Thoracic aorta (tissue), 2 donors: ENCODE results near the gene AMZ1. TPM values are rescaled to one million over a fixed set of nuclear protein-coding genes. Genes with fewer than 3 reads are reported as not detected.
A peak's percentile ranks its signal among the peaks of the same experiment; 100 is the strongest.

Experiments used
- ATAC-seq: fragments of 150-250 bp; one replicate; pipeline ENCODE4 v1.8.0; 2017; ENCODE audit warnings: low read depth; ENCODE audit not compliant: insufficient number of reproducible peaks, low FRiP score
- DNase-seq: peaks from one replicate; pipeline ENCODE4 v3.0.0-alpha.2; 2020; ENCODE audit warnings: low spot score
- H3K27ac ChIP-seq, 2 donors: fragments of 200-600 bp; sonication (generic); 1 replicate in 1 of 2; 2 replicates in 1 of 2; pipeline ENCODE4 v1.5.1; 2016; ENCODE audit warnings: mild to moderate bottlenecking in 2 of 2, moderate library complexity in 2 of 2
- H3K27me3 ChIP-seq: fragments of 200-600 bp; sonication (generic); replicated peaks from 2 replicates; pipeline ENCODE4 v1.6.0; 2016; ENCODE audit warnings: mild to moderate bottlenecking; ENCODE audit not compliant: insufficient read depth
- H3K36me3 ChIP-seq: fragments of 200-600 bp; sonication (generic); one replicate; pipeline ENCODE4 v1.5.1; 2016
- H3K4me1 ChIP-seq, 2 donors: fragments of 200-600 bp; sonication (generic); 1 replicate in 1 of 2; 2 replicates in 1 of 2; pipeline versions ENCODE4 v1.5.1 to v1.6.0; 2016; ENCODE audit warnings: low read depth in 2 of 2, mild to moderate bottlenecking in 1 of 2; ENCODE audit not compliant: control insufficient read depth in 1 of 2
- H3K4me3 ChIP-seq: fragments of 200-600 bp; sonication (generic); 2 replicates; pipeline ENCODE4 v1.5.1; 2016; ENCODE audit warnings: mild to moderate bottlenecking
- H3K9me3 ChIP-seq: fragments of 200-600 bp; sonication (generic); 2 replicates; pipeline ENCODE4 v1.5.1; 2016
- CTCF ChIP-seq: fragments of 200-600 bp; sonication (generic); IDR thresholded peaks from one replicate; pipeline ENCODE4 v1.5.1; 2019; ENCODE audit warnings: antibody characterized with exemption
- total RNA-seq, 2 donors: library from RNA; depleted of rRNA; stranded (reverse); fragments of >200 nt; gene quantifications; one replicate each; pipeline versions ENCODE4 v1.1.0 to v1.2.3, GENCODE V29; 2016

Gene AMZ1
- total RNA-seq, 2 donors from 2014 or later: 1.4 to 3.7 TPM

GRCh38 chr7:2754086-2754485, 66.1 kb downstream of the AMZ1 start:
- no peaks in the 10 kb centered on the region for H3K36me3 ChIP-seq
- no peak for DNase-seq

GRCh38 chr7:2754912-2755311, 66.9 kb downstream of the AMZ1 start:
- H3K27ac ChIP-seq: no peak overlapping the region
- no peak for DNase-seq
- H3K9me3 ChIP-seq: no peaks in the 10 kb centered on the region
- TF ChIP-seq CTCF: no peak
- H3K4me3 ChIP-seq: no peak overlapping the region
- H3K36me3 ChIP-seq: no peaks in the 10 kb centered on the region
- ATAC-seq: no peak
- H3K4me1 ChIP-seq: peaks cover 18 to 35% of the 10 kb centered on the region in 2 donors
- H3K27me3 ChIP-seq: no peaks in the 10 kb centered on the region

More at GRCh38 chr7:2754086-2754485, 66.1 kb downstream of the AMZ1 start:
- ATAC-seq: no peak
- Histone ChIP-seq H3K27me3 (no peaks in the 10 kb centered on the region), H3K4me1 (peaks cover 11 to 26% of the 10 kb centered on the region in 2 donors), H3K4me3 (no peak overlapping the region), H3K9me3 (no peaks in the 10 kb centered on the region), H3K27ac (no peak overlapping the region)
- no peak for TF ChIP-seq CTCF

DNA sequence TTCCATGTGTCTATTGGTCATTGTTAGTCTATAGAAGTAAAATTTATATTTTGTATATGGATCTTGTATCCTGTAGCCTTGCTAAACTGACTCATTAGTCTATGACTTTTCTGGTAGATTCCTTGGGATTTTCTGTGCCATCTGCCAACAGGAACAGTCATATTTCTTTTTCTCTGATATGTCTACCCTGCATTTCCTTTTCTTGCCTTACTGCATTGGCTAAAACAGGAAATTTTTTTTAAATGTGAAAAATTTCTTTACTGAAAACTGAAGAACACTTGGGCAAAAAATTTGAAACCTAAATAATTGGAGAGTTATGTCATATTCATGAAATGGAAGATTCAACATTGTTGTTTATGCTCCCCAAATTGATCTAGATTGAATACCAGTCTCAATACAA, 67.5 kb downstream of the AMZ1 start:
- Histone ChIP-seq H3K27ac (no peak overlapping the region), H3K4me1 (peaks cover 23 to 41% of the 10 kb centered on the region in 2 donors), H3K9me3 (no peaks in the 10 kb centered on the region), H3K27me3 (no peaks in the 10 kb centered on the region), H3K36me3 (no peaks in the 10 kb centered on the region), H3K4me3 (no peak overlapping the region)
- ATAC-seq (no peak), DNase-seq (no peak)
- no peak for TF ChIP-seq CTCF

GRCh38 chr7:2757361-2757903, 69.4 kb downstream of the AMZ1 start:
- TF ChIP-seq CTCF: no peak
- Histone ChIP-seq H3K4me3 (peak overlapping the region; percentile 51), H3K27ac (peak overlapping the region; percentile 47 to 79), H3K36me3 (no peaks in the 10 kb centered on the region), H3K9me3 (no peaks in the 10 kb centered on the region), H3K4me1 (peaks cover 29 to 51% of the 10 kb centered on the region in 2 donors), H3K27me3 (no peaks in the 10 kb centered on the region)
- peak; percentile 46 for DNase-seq
- peak; percentile 26 for ATAC-seq

GRCh38 chr7:2757904-2758672, 70.1 kb downstream of the AMZ1 start:
- peak overlapping the region; percentile 51 for H3K4me3 ChIP-seq
- no peaks in the 10 kb centered on the region for H3K27me3 ChIP-seq
- no peaks in the 10 kb centered on the region for H3K36me3 ChIP-seq
- ATAC-seq (peak; percentile 72), DNase-seq (no peak)
- peak overlapping the region; percentile 47 to 79 for H3K27ac ChIP-seq
- no peaks in the 10 kb centered on the region for H3K9me3 ChIP-seq
- no peak for TF ChIP-seq CTCF
- peaks cover 29 to 52% of the 10 kb centered on the region in 2 donors for H3K4me1 ChIP-seq
